Liver (tissue), 9 donors: ENCODE results near the gene TUBGCP2. TPM values are rescaled to one million over a fixed set of nuclear protein-coding genes. Genes with fewer than 3 reads are reported as not detected.
A peak's percentile ranks its signal among the peaks of the same experiment; 100 is the strongest.

ENCODE experiments used
- DNase-seq: peaks from one replicate; pipeline ENCODE4 v3.0.0-alpha.2; 2017; ENCODE audit warnings: low spot score
- H3K27ac ChIP-seq, 2 donors: one replicate each; pipeline ENCODE4 v1.7.0; 2013; ENCODE audit warnings: inconsistent platforms in 2 of 2, low read length in 2 of 2, control low read depth in 1 of 2, low read depth in 1 of 2, mild to moderate bottlenecking in 1 of 2
- H3K27me3 ChIP-seq, 4 donors: one replicate each; pipeline versions ENCODE4 v1.6.1 to v1.7.0; 2013; ENCODE audit warnings: low read length in 3 of 4, inconsistent platforms in 1 of 4, mild to moderate bottlenecking in 1 of 4, moderate library complexity in 1 of 4; ENCODE audit not compliant: control insufficient read depth in 4 of 4, insufficient read depth in 4 of 4
- H3K36me3 ChIP-seq, 4 donors: one replicate each; pipeline versions ENCODE4 v1.6.1 to v1.7.0; 2013; ENCODE audit warnings: low read length in 3 of 4, mild to moderate bottlenecking in 3 of 4, low read depth in 1 of 4, moderate library complexity in 1 of 4; ENCODE audit not compliant: control insufficient read depth in 4 of 4, insufficient read depth in 3 of 4
- H3K4me1 ChIP-seq, 4 donors: one replicate each; pipeline versions ENCODE4 v1.6.1 to v1.7.0; 2013; ENCODE audit warnings: low read length in 3 of 4, mild to moderate bottlenecking in 3 of 4, moderate library complexity in 1 of 4; ENCODE audit not compliant: control insufficient read depth in 4 of 4, insufficient read depth in 4 of 4
- H3K4me3 ChIP-seq, 3 donors: one replicate each; pipeline versions ENCODE4 v1.6.1 to v1.7.0; 2013; ENCODE audit warnings: low read length in 3 of 3, control low read depth in 1 of 3, low read depth in 1 of 3, mild to moderate bottlenecking in 1 of 3
- H3K9ac ChIP-seq, 2 donors: one replicate each; pipeline ENCODE4 v1.7.0; 2013; ENCODE audit warnings: low read length in 2 of 2, mild to moderate bottlenecking in 2 of 2, moderate library complexity in 2 of 2, control low read depth in 1 of 2, low read depth in 1 of 2
- H3K9me3 ChIP-seq, 4 donors: one replicate each; pipeline versions ENCODE4 v1.6.1 to v1.7.0; 2013; ENCODE audit warnings: low read length in 3 of 4; ENCODE audit not compliant: control insufficient read depth in 4 of 4
- FOXA1 ChIP-seq: IDR thresholded peaks from 2 replicates; pipeline ENCODE4 v1.6.1; 2016; ENCODE audit warnings: antibody characterized with exemption
- JUND ChIP-seq, 2 donors: IDR thresholded peaks; 2 replicates each; pipeline ENCODE4 v1.6.1; 2016; ENCODE audit warnings: antibody characterized with exemption in 2 of 2
- RAD21 ChIP-seq, 2 donors: IDR thresholded peaks; 2 replicates each; pipeline ENCODE4 v1.6.1; 2016; ENCODE audit warnings: antibody characterized with exemption in 2 of 2, mild to moderate bottlenecking in 2 of 2
- RXRA ChIP-seq, 2 donors: IDR thresholded peaks; 2 replicates each; pipeline ENCODE4 v1.6.1; 2017 to 2018; ENCODE audit warnings: antibody characterized with exemption in 2 of 2, mild to moderate bottlenecking in 1 of 2
- WGBS: extraction: QIAGEN DNeasy Blood & Tissue Kit; methylation state at CpG from one replicate; pipeline ENCODE4 v1.1.7; 2013; 5-methylcytosine and 5-hydroxymethylcytosine counted together
- polyA plus RNA-seq, 2 donors: library from polyadenylated mRNA; stranded (reverse) in 1 of 2; unstranded in 1 of 2; fragments of 200-250 nt in 1 of 2; fragments of >200 nt in 1 of 2; fragmentation: Nextera tagmentation in 1 of 2; extraction: Ambion mirVana in 1 of 2; gene quantifications; one replicate each; pipeline versions ENCODE4 v1.2.1 to v1.2.3, GENCODE V29; 2013 to 2015
- total RNA-seq, 2 donors: library from RNA; depleted of rRNA; stranded (reverse); fragments of >200 nt; gene quantifications; one replicate each; pipeline ENCODE4 v1.2.3, GENCODE V29; 2014
- TF ChIP-seq, protein P1 (sequence below): IDR thresholded peaks from 2 replicates; pipeline ENCODE4 v1.6.1; 2016; ENCODE audit warnings: antibody characterized with exemption
- TF ChIP-seq, protein P2 (sequence below): IDR thresholded peaks from 2 replicates; pipeline ENCODE4 v1.6.1; 2016; ENCODE audit warnings: antibody characterized with exemption
- TF ChIP-seq, protein P3 (sequence below): fragments of 150-350 bp; IDR thresholded peaks from 2 replicates; pipeline ENCODE4 v1.5.1; 2017; ENCODE audit warnings: improper control_type of control experiment, low read depth, low read length; ENCODE audit not compliant: missing input control
- TF ChIP-seq, protein P4 (sequence below): IDR thresholded peaks from 2 replicates; pipeline ENCODE4 v1.6.1; 2016; ENCODE audit warnings: antibody characterized with exemption, mild to moderate bottlenecking
- donor health status: healthy.
- donor health status: healthy.
- donor health status: healthy.
- donor health status: healthy.
- donor health status: healthy.

Gene TUBGCP2
- total and polyA plus RNA-seq, 4 donors, result 18.8 to 32.4 (median 27.6) TPM

DNA sequence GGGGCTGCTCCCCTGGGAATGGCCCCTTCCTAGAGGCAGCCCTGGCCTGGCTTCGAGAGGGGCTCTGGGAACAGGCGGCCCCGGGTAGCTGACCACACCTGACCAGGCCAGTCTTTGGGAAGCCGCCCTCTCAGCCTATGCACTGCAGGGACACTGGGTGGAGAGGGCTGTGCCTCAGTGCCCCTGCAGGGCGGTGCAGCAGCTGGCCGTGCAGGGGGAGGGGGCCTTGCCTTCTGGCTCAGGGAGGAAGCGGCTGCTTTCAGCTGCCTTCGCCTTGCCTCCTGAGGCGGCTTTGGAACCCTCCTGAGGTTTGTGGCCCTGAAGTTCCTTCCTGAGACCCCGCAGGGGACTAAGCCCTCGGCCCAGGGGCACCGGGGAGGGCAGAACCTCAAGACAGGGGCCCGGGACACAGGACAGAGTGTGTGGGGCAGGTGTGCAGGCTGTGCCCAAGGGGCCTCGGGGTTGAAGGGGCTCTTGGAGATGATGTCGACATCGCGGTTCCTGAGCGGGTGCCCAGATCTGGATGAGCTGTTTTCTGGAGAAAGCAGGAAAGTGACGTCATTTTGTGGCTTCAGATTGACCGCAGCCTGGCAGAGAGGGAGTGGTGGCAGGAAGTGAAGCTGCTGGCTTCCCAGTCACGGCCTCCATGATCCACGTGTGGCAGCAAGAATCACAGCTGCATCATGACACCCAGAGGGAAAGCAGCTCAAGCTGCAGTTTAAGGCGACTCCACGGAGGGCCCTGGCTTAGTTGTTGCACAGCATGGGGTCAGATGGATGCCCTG is 49.7 kb downstream of the TUBGCP2 start:
- H3K27ac ChIP-seq, result peak overlapping the region in 1 of 2 donors; percentile 7
- TF ChIP-seq, protein P1, sequence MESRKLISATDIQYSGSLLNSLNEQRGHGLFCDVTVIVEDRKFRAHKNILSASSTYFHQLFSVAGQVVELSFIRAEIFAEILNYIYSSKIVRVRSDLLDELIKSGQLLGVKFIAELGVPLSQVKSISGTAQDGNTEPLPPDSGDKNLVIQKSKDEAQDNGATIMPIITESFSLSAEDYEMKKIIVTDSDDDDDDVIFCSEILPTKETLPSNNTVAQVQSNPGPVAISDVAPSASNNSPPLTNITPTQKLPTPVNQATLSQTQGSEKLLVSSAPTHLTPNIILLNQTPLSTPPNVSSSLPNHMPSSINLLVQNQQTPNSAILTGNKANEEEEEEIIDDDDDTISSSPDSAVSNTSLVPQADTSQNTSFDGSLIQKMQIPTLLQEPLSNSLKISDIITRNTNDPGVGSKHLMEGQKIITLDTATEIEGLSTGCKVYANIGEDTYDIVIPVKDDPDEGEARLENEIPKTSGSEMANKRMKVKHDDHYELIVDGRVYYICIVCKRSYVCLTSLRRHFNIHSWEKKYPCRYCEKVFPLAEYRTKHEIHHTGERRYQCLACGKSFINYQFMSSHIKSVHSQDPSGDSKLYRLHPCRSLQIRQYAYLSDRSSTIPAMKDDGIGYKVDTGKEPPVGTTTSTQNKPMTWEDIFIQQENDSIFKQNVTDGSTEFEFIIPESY, result no peak
- WGBS, result 71% methylated on average over 24 of the region's 24 CpGs
- H3K4me1 ChIP-seq, result peaks cover 5 to 24% (median 14%) of the 10 kb centered on the region in 4 donors
- no peak overlapping the region for H3K4me3 ChIP-seq
- no peaks in the 10 kb centered on the region for H3K27me3 ChIP-seq
- no peaks in the 10 kb centered on the region for H3K9me3 ChIP-seq
- no peak overlapping the region for H3K9ac ChIP-seq
- H3K36me3 ChIP-seq, result peaks cover 0 to 2% (median 0%) of the 10 kb centered on the region in 4 donors
- DNase-seq, result no peak

DNA sequence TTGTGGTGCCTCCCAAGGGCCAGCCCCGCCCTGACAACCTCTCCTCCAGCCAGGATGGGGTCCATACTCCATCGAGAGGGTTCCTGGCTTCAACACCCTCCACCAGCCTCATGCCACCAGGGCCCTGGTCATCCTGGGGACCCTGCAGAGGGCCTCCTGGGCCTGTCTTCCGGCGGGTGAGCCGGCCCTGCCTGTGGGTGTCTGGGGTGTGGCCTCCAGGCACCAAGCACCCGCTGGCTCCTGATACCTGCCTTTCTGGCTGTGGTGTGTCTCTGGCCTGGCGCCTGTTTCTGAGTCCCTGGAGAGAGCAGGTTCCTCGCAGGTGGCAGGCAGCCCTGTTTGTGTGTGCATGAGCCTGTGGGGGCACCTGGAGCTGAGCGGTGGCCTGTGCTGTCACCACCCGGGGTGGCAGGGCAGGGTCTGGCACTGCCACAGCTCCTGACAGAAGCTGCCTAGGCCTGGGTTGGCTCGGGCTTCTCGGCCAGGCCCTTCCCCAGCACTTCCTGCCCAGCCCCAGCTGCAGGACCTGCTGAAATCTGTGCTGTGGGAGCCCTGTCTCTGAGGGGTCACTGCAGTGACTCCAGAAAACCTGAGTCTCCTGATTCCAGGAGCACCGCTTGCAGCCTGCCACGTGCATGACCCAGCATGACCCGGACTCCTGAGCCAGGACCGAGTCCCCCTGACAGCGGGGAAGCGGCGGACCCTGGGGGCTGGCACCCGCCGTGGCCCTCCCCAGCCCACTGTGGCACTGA is 50.4 kb downstream of the TUBGCP2 start:
- H3K4me1 ChIP-seq, result peaks cover 5 to 24% (median 14%) of the 10 kb centered on the region in 4 donors

More for the DNA sequence above, 50.4 kb downstream of the TUBGCP2 start:
- TF ChIP-seq JUND (IDR thresholded peaks at IDR 0.05) (no peak), RAD21 (IDR thresholded peaks at IDR 0.05) (no peak), RXRA (IDR thresholded peaks at IDR 0.05) (no peak), FOXA1 (no peak)
- TF ChIP-seq, protein P2, sequence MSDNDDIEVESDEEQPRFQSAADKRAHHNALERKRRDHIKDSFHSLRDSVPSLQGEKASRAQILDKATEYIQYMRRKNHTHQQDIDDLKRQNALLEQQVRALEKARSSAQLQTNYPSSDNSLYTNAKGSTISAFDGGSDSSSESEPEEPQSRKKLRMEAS, result no peak
- TF ChIP-seq, protein P3, sequence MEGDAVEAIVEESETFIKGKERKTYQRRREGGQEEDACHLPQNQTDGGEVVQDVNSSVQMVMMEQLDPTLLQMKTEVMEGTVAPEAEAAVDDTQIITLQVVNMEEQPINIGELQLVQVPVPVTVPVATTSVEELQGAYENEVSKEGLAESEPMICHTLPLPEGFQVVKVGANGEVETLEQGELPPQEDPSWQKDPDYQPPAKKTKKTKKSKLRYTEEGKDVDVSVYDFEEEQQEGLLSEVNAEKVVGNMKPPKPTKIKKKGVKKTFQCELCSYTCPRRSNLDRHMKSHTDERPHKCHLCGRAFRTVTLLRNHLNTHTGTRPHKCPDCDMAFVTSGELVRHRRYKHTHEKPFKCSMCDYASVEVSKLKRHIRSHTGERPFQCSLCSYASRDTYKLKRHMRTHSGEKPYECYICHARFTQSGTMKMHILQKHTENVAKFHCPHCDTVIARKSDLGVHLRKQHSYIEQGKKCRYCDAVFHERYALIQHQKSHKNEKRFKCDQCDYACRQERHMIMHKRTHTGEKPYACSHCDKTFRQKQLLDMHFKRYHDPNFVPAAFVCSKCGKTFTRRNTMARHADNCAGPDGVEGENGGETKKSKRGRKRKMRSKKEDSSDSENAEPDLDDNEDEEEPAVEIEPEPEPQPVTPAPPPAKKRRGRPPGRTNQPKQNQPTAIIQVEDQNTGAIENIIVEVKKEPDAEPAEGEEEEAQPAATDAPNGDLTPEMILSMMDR, result no peak
- TF ChIP-seq, protein P4, sequence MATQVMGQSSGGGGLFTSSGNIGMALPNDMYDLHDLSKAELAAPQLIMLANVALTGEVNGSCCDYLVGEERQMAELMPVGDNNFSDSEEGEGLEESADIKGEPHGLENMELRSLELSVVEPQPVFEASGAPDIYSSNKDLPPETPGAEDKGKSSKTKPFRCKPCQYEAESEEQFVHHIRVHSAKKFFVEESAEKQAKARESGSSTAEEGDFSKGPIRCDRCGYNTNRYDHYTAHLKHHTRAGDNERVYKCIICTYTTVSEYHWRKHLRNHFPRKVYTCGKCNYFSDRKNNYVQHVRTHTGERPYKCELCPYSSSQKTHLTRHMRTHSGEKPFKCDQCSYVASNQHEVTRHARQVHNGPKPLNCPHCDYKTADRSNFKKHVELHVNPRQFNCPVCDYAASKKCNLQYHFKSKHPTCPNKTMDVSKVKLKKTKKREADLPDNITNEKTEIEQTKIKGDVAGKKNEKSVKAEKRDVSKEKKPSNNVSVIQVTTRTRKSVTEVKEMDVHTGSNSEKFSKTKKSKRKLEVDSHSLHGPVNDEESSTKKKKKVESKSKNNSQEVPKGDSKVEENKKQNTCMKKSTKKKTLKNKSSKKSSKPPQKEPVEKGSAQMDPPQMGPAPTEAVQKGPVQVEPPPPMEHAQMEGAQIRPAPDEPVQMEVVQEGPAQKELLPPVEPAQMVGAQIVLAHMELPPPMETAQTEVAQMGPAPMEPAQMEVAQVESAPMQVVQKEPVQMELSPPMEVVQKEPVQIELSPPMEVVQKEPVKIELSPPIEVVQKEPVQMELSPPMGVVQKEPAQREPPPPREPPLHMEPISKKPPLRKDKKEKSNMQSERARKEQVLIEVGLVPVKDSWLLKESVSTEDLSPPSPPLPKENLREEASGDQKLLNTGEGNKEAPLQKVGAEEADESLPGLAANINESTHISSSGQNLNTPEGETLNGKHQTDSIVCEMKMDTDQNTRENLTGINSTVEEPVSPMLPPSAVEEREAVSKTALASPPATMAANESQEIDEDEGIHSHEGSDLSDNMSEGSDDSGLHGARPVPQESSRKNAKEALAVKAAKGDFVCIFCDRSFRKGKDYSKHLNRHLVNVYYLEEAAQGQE, result no peak
- Histone ChIP-seq H3K27ac (peak overlapping the region; percentile 7 to 17), H3K4me3 (no peak overlapping the region), H3K9me3 (no peaks in the 10 kb centered on the region), H3K27me3 (no peaks in the 10 kb centered on the region), H3K36me3 (peaks cover 0 to 2% (median 0%) of the 10 kb centered on the region in 4 donors), H3K9ac (no peak overlapping the region)
- 62% methylated on average over 21 of the region's 21 CpGs for WGBS
- DNase-seq, result no peak
